ENCODE measurements around the gene FER.
"Not testable (repeated sequence)": the region's sequence is repeated elsewhere in the genome, so short reads cannot be mapped to it uniquely, and the experiment has no call there.

Gene FER

GRCh38 chr5:108763222-108763916 lies 15.7 kb downstream of the FER start:
- H3K9me3 ChIP-seq (ENCODE audit: insufficient read depth, low read length): no peaks in the 10 kb centered on the region
- H3K27ac ChIP-seq (ENCODE audit: low read length): no peak overlapping the region
- H3K9ac ChIP-seq (ENCODE audit: low read length): no peak overlapping the region
- no peaks in the 10 kb centered on the region for H3K4me1 ChIP-seq (ENCODE audit: low read length)
- no peak overlapping the region for H3K4me3 ChIP-seq (ENCODE audit: low read length)
- TF ChIP-seq EZH2phosphoT487 (IDR thresholded peaks at IDR 0.05; ENCODE audit: low read depth) (no peak), CTCF (IDR thresholded peaks at IDR 0.05; ENCODE audit: low read depth, low read length) (no peak)
- no peaks in the 10 kb centered on the region for H3K27me3 ChIP-seq (ENCODE audit: low read depth, low read length)
- H4K20me1 ChIP-seq (ENCODE audit: insufficient read depth, low read length): no peaks in the 10 kb centered on the region
- no peaks in the 10 kb centered on the region for H3K79me2 ChIP-seq (ENCODE audit: low read length)
- H3K36me3 ChIP-seq (replicated peaks; ENCODE audit: low read depth, low read length): no peaks in the 10 kb centered on the region
- no peak overlapping the region for H3K4me2 ChIP-seq (ENCODE audit: low read length)
- no peak overlapping the region for H2AFZ ChIP-seq (ENCODE audit: low read depth, low read length)

GRCh38 chr5:108765647-108766046 lies 17.9 kb downstream of the FER start:
- no peaks in the 10 kb centered on the region for H3K79me2 ChIP-seq (ENCODE audit: low read length)
- H3K27me3 ChIP-seq (ENCODE audit: low read depth, low read length): no peaks in the 10 kb centered on the region
- H3K9ac ChIP-seq (ENCODE audit: low read length): no peak overlapping the region
- no peaks in the 10 kb centered on the region for H3K36me3 ChIP-seq (replicated peaks; ENCODE audit: low read depth, low read length)
- no peak overlapping the region for H3K4me3 ChIP-seq (ENCODE audit: low read length)
- TF ChIP-seq CTCF (IDR thresholded peaks at IDR 0.05; ENCODE audit: low read depth, low read length) (no peak), EZH2phosphoT487 (IDR thresholded peaks at IDR 0.05; ENCODE audit: low read depth) (no peak)
- no peak overlapping the region for H3K27ac ChIP-seq (ENCODE audit: low read length)
- no peaks in the 10 kb centered on the region for H3K9me3 ChIP-seq (ENCODE audit: insufficient read depth, low read length)
- H4K20me1 ChIP-seq (ENCODE audit: insufficient read depth, low read length): no peaks in the 10 kb centered on the region
- H3K4me1 ChIP-seq (ENCODE audit: low read length): no peaks in the 10 kb centered on the region
- H2AFZ ChIP-seq (ENCODE audit: low read depth, low read length): no peak overlapping the region
- H3K4me2 ChIP-seq (ENCODE audit: low read length): no peak overlapping the region

GRCh38 chr5:108766916-108767315 lies 19.2 kb downstream of the FER start:
- not testable (repeated sequence) for H3K4me1 ChIP-seq (ENCODE audit: low read length); H3K27ac ChIP-seq (ENCODE audit: low read length); H3K27me3 ChIP-seq (ENCODE audit: low read depth, low read length); H4K20me1 ChIP-seq (ENCODE audit: insufficient read depth, low read length); H3K9me3 ChIP-seq (ENCODE audit: insufficient read depth, low read length); H3K9ac ChIP-seq (ENCODE audit: low read length); H3K4me3 ChIP-seq (ENCODE audit: low read length); H2AFZ ChIP-seq (ENCODE audit: low read depth, low read length); H3K36me3 ChIP-seq (replicated peaks; ENCODE audit: low read depth, low read length); H3K4me2 ChIP-seq (ENCODE audit: low read length); H3K79me2 ChIP-seq (ENCODE audit: low read length)

GRCh38 chr5:108769352-108769751 lies 21.7 kb downstream of the FER start:
- Histone ChIP-seq H3K27me3 (ENCODE audit: low read depth, low read length) (no peaks in the 10 kb centered on the region), H3K27ac (ENCODE audit: low read length) (no peak overlapping the region), H3K4me1 (ENCODE audit: low read length) (no peaks in the 10 kb centered on the region), H3K36me3 (replicated peaks; ENCODE audit: low read depth, low read length) (no peaks in the 10 kb centered on the region), H3K9me3 (ENCODE audit: insufficient read depth, low read length) (no peaks in the 10 kb centered on the region), H3K4me2 (ENCODE audit: low read length) (no peak overlapping the region), H3K4me3 (ENCODE audit: low read length) (no peak overlapping the region), H3K79me2 (ENCODE audit: low read length) (no peaks in the 10 kb centered on the region), H3K9ac (ENCODE audit: low read length) (no peak overlapping the region), H4K20me1 (ENCODE audit: insufficient read depth, low read length) (no peaks in the 10 kb centered on the region), H2AFZ (ENCODE audit: low read depth, low read length) (no peak overlapping the region)
- no peak for TF ChIP-seq EZH2phosphoT487 (IDR thresholded peaks at IDR 0.05; ENCODE audit: low read depth)
- TF ChIP-seq CTCF (IDR thresholded peaks at IDR 0.05; ENCODE audit: low read depth, low read length): no peak
